Measurements from ENCODE around the gene LYSMD4.

Gene LYSMD4

DNA sequence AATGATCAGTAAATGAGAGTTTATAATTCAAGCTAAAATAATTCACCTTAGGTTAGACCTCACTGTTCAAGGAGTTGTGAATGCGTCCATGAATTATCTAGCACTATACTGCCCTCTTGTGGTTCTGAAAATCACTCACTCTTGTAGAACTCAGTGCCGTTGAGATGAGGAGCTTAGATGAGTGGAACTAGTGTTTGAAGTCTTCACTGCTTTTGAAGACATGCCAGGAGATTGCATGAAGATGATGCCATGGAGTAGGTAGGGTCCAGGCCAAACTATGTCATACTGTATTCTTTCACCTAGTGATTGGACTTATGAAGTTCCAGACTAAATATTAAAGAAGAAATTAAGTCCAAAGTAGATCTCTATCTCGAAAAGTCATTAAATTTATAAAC, 28.8 kb downstream of the LYSMD4 start:
- no peak for DNase-seq

GRCh38 chr15:99703603-99704443, 29.4 kb downstream of the LYSMD4 start:
- no peak for DNase-seq

- DNase-seq = no peak
Observed at GRCh38 chr15:99702895-99703602, 30.2 kb downstream of the LYSMD4 start.

- no peak for DNase-seq
Observed at GRCh38 chr15:99696096-99696495, 37.1 kb downstream of the LYSMD4 start.

GRCh38 chr15:99692825-99693224, 40.4 kb downstream of the LYSMD4 start:
- no peak for DNase-seq

DNA sequence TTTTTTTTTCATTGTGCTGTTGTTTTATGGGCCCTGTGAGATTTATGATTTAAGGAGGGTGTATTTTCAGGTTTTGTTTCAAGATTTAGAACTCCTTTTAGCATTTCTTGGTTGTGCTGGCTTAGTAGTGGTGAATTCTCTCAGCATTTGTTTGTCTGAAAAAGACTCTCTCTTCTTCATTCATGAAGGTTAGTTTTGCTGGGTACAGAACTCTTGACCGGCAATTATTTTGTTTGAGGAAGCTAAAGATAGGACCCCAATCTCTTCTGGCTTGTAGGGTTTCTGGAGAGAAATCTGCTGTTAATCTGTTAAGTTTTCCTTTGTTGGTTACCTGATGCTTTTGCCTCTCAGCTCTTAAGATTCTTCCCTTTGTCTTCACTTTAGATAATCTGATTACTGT, 46.9 kb downstream of the LYSMD4 start:
- DNase-seq = no peak

- no peak for DNase-seq
Observed at GRCh38 chr15:99683000-99683670, 50.1 kb downstream of the LYSMD4 start.

GRCh38 chr15:99682455-99682854, 50.8 kb downstream of the LYSMD4 start:
- no peak for DNase-seq

GRCh38 chr15:99681990-99682389, 51.2 kb downstream of the LYSMD4 start:
- no peak for DNase-seq

DNA sequence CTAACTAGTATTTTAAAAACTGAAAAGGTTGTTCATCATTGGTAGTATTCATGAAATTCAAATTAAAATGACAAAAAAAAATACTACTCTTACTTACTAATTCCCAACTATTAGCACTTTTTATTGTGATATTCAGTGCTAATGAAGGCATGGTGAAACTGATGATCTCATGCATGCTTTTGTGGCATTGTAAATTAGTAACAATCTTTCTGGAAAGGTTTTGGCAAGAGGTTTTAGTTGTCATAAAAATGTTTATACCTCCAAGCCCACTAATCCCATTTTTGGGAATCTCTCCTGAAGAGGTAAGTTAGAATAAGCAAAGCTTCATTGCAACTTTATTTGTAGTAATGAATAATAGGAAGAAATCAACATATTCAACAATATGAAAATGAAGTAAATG, 53.0 kb downstream of the LYSMD4 start:
- DNase-seq = no peak

- DNase-seq = no peak
Observed at GRCh38 chr15:99677540-99678134, 55.6 kb downstream of the LYSMD4 start.

Measured in stimulated activated CD4-positive, alpha-beta T cell treated with anti-CD3 and anti-CD28 coated beads, Interleukin-12 subunit alpha, Interleukin-12 subunit beta, amount 100 ng/mL, for 4 hours (primary cell).